Limb (tissue), 2 donors: ENCODE data around the gene ZNF503.

ENCODE experiments used
- DNase-seq, 2 donors: peaks; one replicate each; pipeline ENCODE4 v3.0.0-alpha.2; 2016; ENCODE audit errors: extremely low spot score in 2 of 2

The ZNF503 gene

GRCh38 chr10:75401569-75402485 lies at the start of gene ZNF503:
Gene ZNF503, minus strand, starts transcription at chr10:75401764. Its CDS starts 345 bp downstream, at chr10:75401419.
- peak; percentile 97 to 98 for DNase-seq

- no peak for DNase-seq
These were observed 49.4 kb upstream of the ZNF503 start for GRCh38 chr10:75450644-75451640.

GRCh38 chr10:75450075-75450445 lies 48.5 kb upstream of the ZNF503 start:
- DNase-seq: no peak

- DNase-seq: no peak
These were observed 48.0 kb upstream of the ZNF503 start for GRCh38 chr10:75449382-75450074.

- DNase-seq: no peak
These were observed 46.6 kb upstream of the ZNF503 start for GRCh38 chr10:75448166-75448565.

GRCh38 chr10:75446508-75446907 lies 44.9 kb upstream of the ZNF503 start:
- no peak for DNase-seq

- DNase-seq: no peak
These were observed 43.3 kb upstream of the ZNF503 start for GRCh38 chr10:75444781-75445386.

GRCh38 chr10:75443362-75443761 lies 41.8 kb upstream of the ZNF503 start:
- no peak for DNase-seq

GRCh38 chr10:75441682-75442081 lies 40.1 kb upstream of the ZNF503 start:
- DNase-seq: no peak

- no peak for DNase-seq
These were observed 39.6 kb upstream of the ZNF503 start for GRCh38 chr10:75441196-75441595.

GRCh38 chr10:75440271-75440793 lies 38.8 kb upstream of the ZNF503 start:
- DNase-seq: no peak

- DNase-seq: no peak
These were observed 38.2 kb upstream of the ZNF503 start for GRCh38 chr10:75439811-75440210.

- DNase-seq: no peak
These were observed 36.7 kb upstream of the ZNF503 start for GRCh38 chr10:75438275-75438674.

GRCh38 chr10:75437693-75438092 lies 36.1 kb upstream of the ZNF503 start:
- no peak for DNase-seq

- DNase-seq: no peak
These were observed 35.3 kb upstream of the ZNF503 start for GRCh38 chr10:75436896-75437295.

- DNase-seq: no peak
These were observed 33.7 kb upstream of the ZNF503 start for GRCh38 chr10:75435291-75435690.

GRCh38 chr10:75434291-75434690 lies 32.7 kb upstream of the ZNF503 start:
- DNase-seq: no peak

GRCh38 chr10:75433216-75433615 lies 31.7 kb upstream of the ZNF503 start:
- DNase-seq: no peak

GRCh38 chr10:75432763-75433162 lies 31.2 kb upstream of the ZNF503 start:
- DNase-seq: no peak

- no peak for DNase-seq
These were observed 30.6 kb upstream of the ZNF503 start for GRCh38 chr10:75432176-75432575.
